ENCODE data around the gene MEX3D. TPM values are rescaled to one million over a fixed set of nuclear protein-coding genes. Genes with fewer than 3 reads are reported as not detected.

Gene MEX3D
- polyA plus RNA-seq (ENCODE audit: insufficient read length in 4 of 4): 10 to 100 TPM; 21.8 to 33.4 (median 31.2) TPM

DNA sequence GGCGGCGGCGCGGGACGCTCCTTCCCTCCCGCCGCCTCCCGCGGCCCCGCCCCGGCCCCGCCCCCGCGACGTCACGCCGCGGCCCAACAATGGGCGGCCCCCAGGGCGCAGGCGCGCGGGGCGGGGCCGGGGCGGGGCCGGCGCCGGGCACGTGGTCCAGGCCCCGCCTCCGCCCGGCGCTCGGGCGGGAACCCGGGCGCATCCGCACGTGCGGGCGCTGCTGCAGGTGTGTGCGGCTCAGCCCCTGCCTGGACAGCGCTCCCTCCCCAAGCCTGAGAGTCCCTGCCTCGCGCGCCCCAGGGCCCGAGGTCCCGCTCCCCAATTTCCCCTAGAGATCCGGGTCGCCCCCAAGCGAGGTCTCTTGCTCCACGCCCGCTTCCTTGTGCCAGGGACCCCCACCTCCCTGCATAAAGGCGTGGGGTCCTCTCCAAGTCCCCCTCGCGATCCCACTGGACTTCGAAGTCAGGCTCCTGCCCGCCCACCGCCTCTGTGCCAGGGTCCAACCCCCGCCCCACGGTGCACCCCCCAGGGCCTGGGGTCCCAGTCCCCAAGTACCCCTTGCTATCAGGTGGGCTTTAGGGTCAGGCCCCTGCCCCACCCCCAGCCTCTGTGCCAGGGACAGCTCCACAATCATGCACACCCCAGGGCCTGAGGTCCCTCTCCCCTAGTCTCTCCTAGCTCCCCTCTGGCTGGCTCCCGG, at the start of gene MEX3D:
Gene MEX3D, minus strand, starts transcription at position 6 of the 700 bp plus-strand sequence. CDS start 267 bp downstream, outside the sequence.
- peak in 2 of 4 donors; percentile 54 to 67 for DNase-seq (ENCODE audit: low read depth in 4 of 4, low spot score in 3 of 4)

DNA sequence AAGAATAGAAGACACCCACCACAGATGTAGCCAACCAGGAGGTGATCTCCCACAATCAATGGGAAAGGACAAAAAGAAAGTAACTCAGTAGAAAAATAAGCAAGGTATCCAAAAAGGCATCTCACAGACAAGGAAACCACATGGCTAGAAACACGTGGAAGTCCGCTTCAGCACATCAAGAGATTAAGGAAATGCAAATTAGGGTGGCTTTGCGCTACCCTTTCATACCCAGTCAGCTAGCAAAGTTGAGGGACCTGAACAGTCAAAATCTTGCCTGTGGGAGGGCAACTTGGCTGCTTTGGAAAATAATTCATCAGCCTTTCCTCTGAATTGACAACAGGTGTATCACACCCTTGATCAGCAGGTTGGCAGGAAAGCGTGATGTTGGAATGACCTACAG, 48.8 kb upstream of the MEX3D start:
- DNase-seq (ENCODE audit: low read depth in 4 of 4, low spot score in 3 of 4): no peak

DNA sequence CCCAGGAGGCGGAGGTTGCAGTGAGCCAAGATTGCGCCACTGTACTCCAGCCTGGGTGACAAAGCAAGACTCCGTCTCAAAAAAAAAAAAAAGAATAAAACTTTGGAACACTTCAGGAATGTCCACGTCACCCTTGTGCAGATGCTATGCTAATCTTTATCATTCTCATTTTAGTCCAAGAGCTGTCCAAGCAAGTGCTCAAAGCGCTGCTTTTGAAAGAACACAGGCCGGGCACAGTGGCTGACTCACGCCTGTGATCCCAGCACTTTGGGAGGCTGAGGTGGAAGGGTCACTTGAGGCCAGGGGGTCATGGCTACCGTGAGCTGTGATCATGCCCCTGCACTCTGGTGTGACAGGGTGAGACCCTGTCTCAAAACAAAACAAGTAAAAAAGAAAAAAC, 48.3 kb upstream of the MEX3D start:
- DNase-seq (ENCODE audit: low read depth in 4 of 4, low spot score in 3 of 4): no peak

DNA sequence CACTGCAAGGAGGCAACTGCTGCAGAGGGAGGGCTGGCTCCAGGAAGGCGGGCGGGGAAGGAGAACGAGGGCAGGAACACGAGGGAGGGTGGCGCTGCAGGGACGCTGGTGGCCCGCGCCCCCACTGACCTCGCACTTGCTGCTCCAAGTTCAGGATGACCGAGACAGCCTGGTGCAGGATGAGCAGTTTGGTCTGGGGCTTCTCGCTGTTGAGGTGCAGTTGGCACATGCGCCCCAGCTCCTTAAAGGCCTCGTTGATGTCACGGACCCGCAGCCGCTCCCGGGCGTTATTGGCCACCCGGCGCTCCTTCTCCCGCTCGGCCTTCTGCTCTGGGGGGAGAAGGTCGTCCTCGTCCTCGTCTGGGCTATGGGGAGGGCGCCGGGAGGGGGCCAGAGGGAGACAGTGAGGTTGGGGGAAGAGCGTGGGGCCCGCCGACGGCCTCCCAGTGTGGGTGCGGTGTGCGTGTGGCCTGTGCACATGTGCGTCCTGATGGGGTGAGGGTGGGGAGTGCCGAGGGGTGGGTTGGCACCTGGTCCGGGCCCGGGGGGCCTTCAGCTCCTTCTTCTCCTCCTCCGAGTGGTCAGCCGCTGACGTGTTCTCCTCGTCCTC, 47.1 kb upstream of the MEX3D start:
- DNase-seq (ENCODE audit: low read depth in 4 of 4, low spot score in 3 of 4): no peak

DNA sequence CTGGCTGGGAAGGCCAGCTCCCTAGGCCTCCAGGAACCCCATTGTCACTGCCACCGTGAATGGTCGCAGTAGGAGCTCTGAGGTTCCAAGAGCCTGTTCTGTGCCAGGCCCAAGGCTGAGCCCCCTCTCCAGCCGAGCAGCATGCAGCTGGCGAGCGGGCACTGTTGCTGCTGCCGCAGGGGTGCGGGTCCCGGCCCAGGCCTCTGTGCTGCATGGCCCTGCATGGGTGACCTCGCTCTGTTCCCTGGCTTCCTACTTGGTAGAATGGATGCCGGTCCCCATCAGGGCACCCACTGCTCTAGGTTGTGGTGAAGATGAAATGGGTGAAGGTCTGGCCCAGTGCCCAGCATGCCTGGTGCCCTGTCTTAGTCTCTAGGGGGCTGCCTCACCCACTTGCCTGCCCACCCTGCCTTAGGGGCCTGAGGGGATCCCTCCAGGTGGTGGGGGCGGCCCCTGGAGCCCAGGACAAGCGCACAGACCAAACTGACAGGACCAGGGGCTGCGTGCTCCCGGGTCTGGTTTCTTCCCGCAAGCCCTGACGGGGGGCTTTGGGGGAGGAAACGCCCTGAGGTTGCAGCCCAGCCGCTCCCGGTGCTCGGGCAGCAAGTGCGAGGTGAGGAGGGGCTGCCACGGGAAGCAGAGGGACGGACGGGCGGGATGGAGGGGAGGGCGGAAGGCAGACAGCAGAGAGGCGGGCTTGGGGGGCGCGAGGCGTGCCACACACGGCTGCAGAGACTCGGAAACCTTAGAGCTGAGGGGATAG, 45.9 kb upstream of the MEX3D start:
- DNase-seq (ENCODE audit: low read depth in 4 of 4, low spot score in 3 of 4): no peak

DNA sequence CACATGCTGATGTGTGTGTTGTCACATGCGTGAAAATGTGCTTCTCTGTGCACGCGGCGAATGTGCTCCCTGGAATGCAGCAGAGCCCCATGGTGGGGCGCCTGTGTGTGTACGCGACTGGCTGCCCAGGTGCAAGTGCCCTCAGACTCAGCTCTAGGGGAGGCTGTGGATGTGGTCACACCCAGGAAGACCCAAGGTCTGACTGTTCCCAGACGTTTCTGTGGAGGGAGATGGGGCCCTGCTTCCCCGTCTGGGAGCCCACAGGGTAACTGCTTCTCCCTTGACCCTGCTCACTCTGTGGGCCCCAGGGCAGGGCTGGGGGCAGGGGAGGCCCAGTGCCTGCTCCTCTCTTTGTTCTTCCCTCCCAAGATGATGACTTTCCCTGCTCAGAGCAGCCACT, 45.0 kb upstream of the MEX3D start:
- no peak for DNase-seq (ENCODE audit: low read depth in 4 of 4, low spot score in 3 of 4)

DNA sequence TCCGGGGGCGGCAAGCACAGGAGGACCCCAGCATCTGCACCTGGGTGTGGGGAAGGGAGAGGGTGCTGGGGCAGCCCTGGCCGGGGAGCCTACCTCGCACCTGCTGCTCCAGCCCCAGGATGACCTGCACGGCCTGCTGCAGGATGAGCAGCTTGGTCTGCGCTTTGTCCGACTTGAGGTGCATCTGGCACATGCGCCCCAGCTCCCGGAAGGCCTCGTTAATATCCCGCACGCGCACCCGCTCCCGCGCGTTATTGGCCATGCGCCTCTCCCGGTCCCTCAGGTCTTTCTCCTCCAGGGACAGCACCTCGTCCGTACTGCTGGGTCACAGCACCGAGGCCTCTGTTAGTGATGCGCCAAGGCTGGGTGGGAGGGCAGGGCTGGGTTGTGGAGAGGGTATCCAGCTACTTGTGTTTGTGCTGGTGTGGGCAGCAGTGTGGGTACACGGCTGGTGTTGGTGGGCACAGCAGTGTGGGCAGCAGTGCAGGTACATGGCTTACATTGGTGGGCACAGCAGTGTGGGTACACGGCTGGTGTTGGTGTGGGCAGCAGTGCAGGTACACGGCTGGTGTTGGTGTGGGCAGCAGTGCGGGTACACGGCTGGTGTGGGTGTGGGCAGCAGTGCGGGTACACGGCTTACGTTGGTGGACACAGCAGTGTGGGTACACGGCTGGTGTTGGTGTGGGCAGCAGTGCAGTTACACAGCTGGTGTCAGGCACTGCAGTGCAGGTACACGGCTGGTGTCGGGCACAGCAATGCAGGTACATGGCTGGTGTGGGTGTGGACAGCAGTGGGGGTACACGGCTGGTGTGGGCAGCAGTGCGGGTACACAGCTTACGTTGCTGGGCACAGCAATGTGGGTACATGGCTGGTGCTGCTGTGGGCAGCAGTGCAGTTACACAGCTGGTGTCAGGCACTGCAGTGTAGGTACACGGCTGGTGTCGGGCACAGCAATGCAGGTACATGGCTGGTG, 44.3 kb upstream of the MEX3D start:
- no peak for DNase-seq (ENCODE audit: low read depth in 4 of 4, low spot score in 3 of 4)

DNA sequence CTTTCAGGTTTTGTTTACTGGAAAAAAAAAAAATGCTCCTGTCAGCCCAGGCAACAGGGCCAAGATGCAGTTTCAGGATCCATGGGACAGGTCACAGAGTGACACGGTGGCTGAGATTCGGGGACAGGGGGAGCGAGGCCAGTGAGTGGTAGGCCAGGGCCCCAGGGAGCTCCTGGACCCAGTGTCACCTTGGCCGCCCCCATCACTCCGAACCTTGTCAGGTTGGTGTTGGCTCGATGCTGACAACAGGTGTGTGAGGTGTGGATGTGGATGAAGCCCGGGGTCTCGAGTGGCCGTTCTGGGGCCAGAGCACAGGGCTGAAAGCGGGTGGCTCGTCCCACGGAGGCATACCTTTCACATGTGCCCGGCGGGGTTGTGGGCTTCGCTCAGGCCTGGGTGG, 43.2 kb upstream of the MEX3D start:
- no peak for DNase-seq (ENCODE audit: low read depth in 4 of 4, low spot score in 3 of 4)

DNA sequence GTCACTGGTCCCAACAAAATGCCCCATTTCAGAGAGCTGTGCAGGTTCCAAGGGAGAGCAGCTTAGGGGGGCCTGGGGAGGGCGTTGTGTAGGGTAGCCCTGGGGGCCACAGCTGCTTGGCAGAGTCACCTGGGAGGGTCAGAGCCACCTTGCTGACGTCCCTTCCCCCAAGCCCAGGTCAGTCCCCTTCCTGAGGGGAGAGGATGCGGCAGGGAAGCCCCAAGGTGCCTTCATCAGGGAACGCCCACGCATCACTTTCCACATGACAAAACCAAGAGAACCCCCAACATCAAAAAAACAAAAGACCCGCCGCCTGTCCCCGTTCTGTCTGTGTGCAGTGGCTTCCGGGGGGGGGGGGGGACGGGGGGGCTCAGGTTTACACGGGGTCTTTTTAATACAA, 42.5 kb upstream of the MEX3D start:
- DNase-seq (ENCODE audit: low read depth in 4 of 4, low spot score in 3 of 4): no peak

DNA sequence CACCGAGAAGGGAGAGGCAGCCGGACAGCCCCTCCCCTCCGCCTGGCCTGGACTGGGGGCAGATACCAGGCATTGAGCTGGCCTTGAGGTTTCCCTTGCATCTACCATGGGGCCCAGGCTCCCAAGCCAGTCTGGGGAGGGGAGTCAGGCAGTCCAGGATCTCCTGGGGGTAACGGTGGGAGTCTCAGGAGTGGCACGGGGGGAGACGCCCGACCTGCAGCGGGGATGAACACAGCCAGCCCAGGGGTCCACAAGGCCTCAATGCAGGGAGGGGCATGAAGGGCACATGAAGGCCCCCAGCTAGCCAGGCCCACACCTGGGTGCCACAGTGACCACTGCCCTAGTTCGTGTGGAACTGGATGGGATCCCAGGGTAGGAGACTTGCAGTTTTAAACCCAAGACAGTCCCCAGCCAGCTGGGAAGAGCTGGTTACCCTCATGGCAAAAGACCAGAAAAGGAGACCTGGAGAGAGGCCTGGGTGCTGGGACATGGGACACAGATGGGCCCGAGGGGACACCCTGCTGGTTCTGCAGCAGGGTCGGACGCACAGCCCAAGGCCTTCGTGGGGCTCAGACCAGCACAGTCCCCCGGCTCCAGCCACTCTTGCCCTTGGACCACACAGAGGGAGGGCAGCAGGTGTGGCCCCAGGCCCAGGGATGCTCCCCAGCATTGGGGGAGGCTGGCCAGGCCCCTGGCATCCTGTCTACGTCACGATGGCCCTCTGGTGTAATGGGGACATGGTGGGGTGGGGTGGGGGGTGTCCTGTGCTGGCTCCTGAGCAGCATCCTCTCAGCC, 41.8 kb upstream of the MEX3D start:
- no peak for DNase-seq (ENCODE audit: low read depth in 4 of 4, low spot score in 3 of 4)

DNA sequence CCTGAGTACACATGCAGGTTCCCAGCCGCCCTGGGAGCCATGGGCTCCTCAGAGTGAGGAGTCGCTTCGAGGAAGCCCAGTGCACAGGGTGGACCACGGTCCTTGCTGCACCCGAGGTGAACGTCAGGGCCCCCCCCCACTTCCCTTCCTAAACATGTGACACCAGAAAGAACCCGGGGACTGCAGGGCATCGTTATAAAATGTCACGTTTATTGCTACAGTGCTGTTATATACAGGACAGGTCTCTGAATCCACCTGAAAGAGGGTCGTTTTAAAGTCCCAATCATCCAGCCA, 40.9 kb upstream of the MEX3D start:
- DNase-seq (ENCODE audit: low read depth in 4 of 4, low spot score in 3 of 4): no peak

DNA sequence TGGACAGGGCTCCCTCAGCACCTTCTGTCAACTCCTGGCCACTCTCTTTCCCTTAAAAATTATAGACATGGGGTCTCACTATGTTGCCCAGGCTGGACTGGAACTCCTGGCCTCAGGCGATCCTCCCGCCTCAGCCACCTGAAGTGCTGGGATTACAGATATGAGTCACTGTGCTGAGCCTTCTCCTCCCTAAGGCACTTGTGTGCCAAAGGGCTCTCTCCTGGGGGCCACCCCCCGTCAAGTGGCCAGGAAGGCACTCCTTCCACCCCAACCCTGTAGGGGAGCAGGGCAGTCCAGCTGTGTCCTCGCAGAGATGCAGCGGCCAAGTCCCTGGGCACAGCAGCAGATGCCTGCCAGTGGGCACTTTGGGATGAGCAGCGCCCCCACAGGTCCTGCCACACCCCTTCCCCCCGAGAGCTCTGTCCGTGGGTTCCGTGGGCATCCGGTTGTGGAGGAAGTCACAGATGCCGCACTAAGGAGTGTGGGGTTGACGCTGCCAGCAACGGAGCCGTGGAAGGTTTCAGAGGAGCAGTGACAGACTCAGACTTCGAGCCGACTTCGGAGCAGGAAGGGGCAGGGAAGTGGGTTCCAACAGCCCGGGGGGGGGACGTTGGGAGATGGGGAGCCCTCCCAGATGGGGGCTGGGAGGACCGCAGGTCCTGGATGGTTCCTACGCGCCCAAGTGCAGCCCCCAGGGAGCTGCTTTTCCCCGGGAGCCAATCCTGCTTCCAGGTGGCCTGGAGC, 40.4 kb upstream of the MEX3D start:
- DNase-seq (ENCODE audit: low read depth in 4 of 4, low spot score in 3 of 4): no peak

DNA sequence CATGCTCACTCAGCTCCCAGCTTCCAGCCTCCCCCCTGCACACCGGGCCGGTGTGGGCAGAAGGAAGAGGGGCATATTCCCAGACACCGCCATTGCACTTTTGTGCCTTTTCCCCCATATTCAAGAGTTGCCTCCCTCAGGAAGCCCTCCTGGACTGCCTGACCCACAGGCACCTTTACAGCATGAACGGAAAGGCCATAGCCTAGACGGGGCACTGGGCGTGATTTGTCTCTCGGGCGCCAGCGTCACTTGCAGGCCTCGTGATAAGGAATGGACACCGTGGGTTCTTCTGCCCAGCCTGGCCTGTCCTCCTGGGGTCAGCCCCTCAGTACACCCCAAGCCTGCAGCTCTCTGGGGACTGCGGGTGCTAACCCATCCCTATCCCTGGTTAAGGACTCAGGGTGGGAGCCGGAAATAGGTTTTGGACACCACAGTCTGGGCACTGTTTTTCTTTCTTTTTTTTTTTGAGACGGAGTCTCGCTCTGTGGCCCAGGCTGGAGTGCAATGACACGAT, 38.1 kb upstream of the MEX3D start:
- no peak for DNase-seq (ENCODE audit: low read depth in 4 of 4, low spot score in 3 of 4)

DNA sequence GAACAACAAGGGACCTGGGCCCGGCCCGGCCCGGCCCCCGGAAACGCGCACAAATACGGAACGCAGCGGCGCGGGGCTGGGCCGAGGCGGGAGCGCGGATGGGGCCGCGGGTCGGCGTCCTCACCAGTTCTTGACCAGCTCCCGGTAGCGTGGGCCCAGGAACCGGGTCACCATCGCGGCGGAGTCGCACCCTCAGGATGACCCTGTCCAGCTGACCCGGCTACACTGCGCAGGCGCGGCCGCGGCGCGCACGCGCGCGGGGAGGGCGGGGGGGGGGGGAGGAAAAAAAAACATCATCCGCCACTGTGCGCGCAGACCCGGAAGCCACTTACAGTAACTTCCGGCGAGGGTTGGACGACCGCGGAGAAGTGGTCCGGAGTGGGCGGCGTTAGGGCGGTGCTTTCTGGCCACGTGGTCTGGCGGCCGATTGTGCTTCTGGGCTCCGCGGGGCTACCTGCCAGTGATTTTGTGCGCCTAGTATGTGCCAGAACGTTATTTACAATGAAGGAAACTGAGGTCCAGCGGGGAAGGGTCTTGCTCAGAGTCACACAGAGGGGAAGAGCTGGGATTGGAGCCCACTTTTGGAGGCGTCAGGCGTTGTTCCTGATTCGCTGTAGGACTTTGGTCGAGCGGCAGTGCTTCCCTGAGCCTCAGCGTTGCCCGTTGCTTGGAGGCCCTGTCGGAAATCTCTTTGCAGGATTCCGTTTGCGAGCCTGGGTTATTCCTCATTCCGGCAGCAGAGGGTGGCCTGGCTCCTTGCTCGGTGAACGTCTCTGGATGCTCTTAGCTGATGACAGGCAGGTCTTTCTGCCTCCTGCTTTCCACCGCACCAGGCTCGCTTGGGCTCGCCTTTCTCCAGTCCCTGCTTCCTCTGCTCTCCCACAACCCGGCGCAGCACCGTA, 37.4 kb upstream of the MEX3D start, which contains the start of gene UQCR11:
Gene UQCR11, minus strand, starts transcription at position 227 of the 902 bp plus-strand sequence. Its CDS starts 53 bp downstream, at position 174.
- peak; percentile 83 to 89 (median 87) for DNase-seq (ENCODE audit: low read depth in 4 of 4, low spot score in 3 of 4)

DNA sequence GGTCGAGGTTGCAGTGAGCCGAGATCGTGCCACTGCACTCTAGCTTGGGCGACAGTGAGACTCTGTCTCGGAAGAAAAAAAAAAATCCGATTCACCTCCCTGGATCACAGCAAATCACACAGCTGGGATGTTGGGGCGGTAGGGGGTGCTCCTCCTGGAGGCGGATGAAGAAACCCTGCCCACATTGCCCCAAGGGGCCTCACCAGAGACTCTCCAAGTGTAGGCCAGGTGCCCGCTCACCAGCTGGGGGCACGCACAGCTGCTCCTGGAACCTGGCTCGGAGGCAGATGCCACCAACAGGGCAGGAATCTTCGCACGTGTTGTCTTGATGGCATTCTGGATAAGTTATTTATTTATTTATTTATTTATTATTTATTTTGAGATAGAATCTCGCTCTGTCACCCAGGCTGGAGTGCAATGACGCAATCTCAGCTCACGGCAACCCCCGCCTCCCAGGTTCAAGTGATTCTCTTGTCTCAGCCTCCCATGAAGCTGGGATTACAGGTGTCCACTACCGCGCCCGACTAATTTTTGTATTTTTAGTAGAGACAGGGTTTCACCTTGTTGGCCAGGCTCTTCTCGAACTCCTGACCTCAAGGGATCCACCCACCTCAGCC, 34.1 kb upstream of the MEX3D start:
- DNase-seq (ENCODE audit: low read depth in 4 of 4, low spot score in 3 of 4): no peak

DNA sequence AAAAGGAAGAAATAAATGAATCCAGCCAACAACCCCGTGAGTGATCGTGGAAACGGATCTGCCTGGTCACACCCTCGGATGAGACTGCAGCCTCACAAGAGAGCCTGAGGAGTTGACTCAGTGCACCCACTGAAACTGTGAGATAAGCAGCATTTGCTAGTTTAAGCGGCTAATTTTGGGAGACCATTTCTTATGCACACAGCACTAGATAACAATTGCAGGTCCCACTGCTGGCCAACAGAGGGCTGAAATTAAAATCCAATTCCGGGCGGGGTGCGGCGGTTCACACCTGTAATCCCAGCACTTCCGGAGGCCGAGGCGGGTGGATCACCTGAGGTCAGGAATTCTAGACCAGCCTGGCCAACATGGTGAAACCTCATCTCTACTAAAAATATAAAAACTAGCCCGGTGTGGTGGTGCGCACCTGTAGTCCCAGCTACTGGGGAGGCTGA, 33.5 kb upstream of the MEX3D start:
- no peak for DNase-seq (ENCODE audit: low read depth in 4 of 4, low spot score in 3 of 4)

DNA sequence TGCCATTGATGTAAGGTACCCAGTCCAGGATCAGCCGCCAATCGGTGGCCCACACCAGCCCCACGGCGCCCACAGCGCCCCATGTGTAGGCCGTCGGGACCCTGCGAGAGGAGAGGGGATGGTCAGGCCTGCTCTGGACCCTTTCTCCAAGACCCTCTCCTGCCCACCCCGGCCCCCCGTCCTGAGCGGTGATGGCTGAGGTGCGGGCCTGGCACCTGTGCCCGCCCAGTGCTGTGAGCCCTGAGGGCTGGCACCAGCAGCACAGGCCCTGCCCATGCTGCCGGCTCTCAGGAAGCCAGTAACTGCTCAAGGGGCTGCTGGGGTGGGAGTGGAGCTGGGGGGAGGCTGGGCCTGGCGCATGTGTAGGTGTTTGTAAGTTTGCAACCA, 31.3 kb upstream of the MEX3D start:
- DNase-seq (ENCODE audit: low read depth in 4 of 4, low spot score in 3 of 4): no peak

Data from left renal pelvis (tissue), 4 donors.